Measurements from ENCODE around the gene RAB31. TPM values are rescaled to one million over a fixed set of nuclear protein-coding genes. Genes with fewer than 3 reads are reported as not detected.

Gene RAB31
- polyA plus RNA-seq, 2 of the 4 experiments (the other 2 are of a cell fraction), result 16.9 to 46.3 TPM

GRCh38 chr18:9792565-9793245 is 84.6 kb downstream of the RAB31 start:
- no peak for FAIRE-seq
- peak in 1 of 2 experiments; percentile 27 for DNase-seq (ENCODE audit: low read depth in 1 of 2, low spot score in 1 of 2)
- WGBS (ENCODE audit: missing lambda C conversion rate), result 94% methylated on average over 2 of the region's 3 CpGs
- Histone ChIP-seq H3K4me1 (peaks cover 15% of the 10 kb centered on the region; the same call in 1 of the 3 replicates), H3K27ac (peak overlapping the region in 1 of 2 experiments; percentile 43; a peak in 1 of 6 replicates), H3K9me3 (no peaks in the 10 kb centered on the region), H3K4me2 (no peak overlapping the region), H3K4me3 (no peak overlapping the region)
- ATAC-seq, result peak in 1 of 2 experiments; percentile 55; a peak in 3 of 6 replicates
- CTCF ChIA-PET, result no interaction called here
- POLR2A ChIA-PET, result no interaction called here
- TF ChIP-seq CTCF (IDR thresholded peaks at IDR 0.05), result peak; percentile 14; the same call in 1 of the 3 replicates
- peak in 1 of 2 experiments; percentile 33; a peak in 2 of 5 replicates for TF ChIP-seq RAD21 (conservative IDR thresholded peaks at IDR 0.05 in 1 of 2, IDR thresholded peaks at IDR 0.05 in 1 of 2)
- no peak for TF ChIP-seq PBX3 (IDR thresholded peaks at IDR 0.05)

- FAIRE-seq (no peak), DNase-seq (ENCODE audit: low read depth in 1 of 2, low spot score in 1 of 2) (no peak), ATAC-seq (no peak)
- POLR2A ChIA-PET, result no interaction called here
- peaks cover 16% of the 10 kb centered on the region for H3K4me1 ChIP-seq
- no peak overlapping the region for H3K27ac ChIP-seq
- H3K4me3 ChIP-seq, result no peak overlapping the region
- CTCF ChIA-PET, result no interaction called here
- no peaks in the 10 kb centered on the region for H3K9me3 ChIP-seq
- TF ChIP-seq REST (IDR thresholded peaks at IDR 0.05) (no peak), KDM1A (IDR thresholded peaks at IDR 0.05; ENCODE audit: low read depth) (no peak), CHD4 (IDR thresholded peaks at IDR 0.05; ENCODE audit: borderline replicate concordance) (no peak), RARB (CRISPR knock-in tag; IDR thresholded peaks at IDR 0.05) (no peak), E2F6 (IDR thresholded peaks at IDR 0.05; ENCODE audit: borderline replicate concordance, low read depth) (no peak), CTCF (IDR thresholded peaks at IDR 0.05) (no peak), EHF (CRISPR knock-in tag; IDR thresholded peaks at IDR 0.05) (no peak), MAX (IDR thresholded peaks at IDR 0.05) (no peak), ZFP36 (IDR thresholded peaks at IDR 0.05; ENCODE audit: borderline replicate concordance, partially characterized antibody) (no peak), HOXB13 (CRISPR knock-in tag; IDR thresholded peaks at IDR 0.05; ENCODE audit: low read depth) (no peak), SREBF2 (IDR thresholded peaks at IDR 0.05) (no peak), NFE2L2 (conservative IDR thresholded peaks at IDR 0.05; ENCODE audit: low read length) (no peak)
- H3K4me2 ChIP-seq, result no peak overlapping the region
- WGBS (ENCODE audit: missing lambda C conversion rate), result 96% methylated on average over 2 of the region's 2 CpGs
Observed at GRCh38 chr18:9796011-9796410, 87.9 kb downstream of the RAB31 start.

All from A549 (cell line).